ENCODE data around the gene AHRR. TPM values are rescaled to one million over a fixed set of nuclear protein-coding genes. Genes with fewer than 3 reads are reported as not detected.
A peak's percentile ranks its signal among the peaks of the same experiment; 100 is the strongest.
"Not testable (repeated sequence)": the region's sequence is repeated elsewhere in the genome, so short reads cannot be mapped to it uniquely, and the experiment has no call there.

Gene AHRR
- total RNA-seq, 1 donor from 2014 or later: 11.3 TPM

DNA sequence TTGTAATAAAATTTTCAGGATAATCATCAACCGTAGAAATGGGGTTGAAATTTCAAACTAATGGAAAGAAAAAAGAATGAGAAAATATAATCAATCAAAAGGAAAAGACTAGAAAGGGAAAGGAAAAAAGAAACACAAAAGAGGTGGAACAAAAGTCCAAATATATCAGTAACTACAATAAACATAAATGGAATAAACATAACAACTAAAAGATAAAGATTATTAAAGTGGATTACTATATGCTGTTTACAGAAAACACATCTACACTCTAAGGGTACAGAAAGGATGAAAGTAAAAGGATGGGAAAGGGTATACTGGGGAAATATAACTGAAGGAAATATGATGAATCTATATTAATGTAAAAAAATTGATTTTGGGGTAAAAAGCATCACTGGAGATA lies 43.0 kb downstream of the AHRR start:
- H3K27me3 ChIP-seq: no peaks in the 10 kb centered on the region
- peaks cover 15% of the 10 kb centered on the region for H3K4me1 ChIP-seq
- H3K4me3 ChIP-seq: no peak overlapping the region
- intact Hi-C loops (cut with DNase I): no loop called here
- no peaks in the 10 kb centered on the region for H3K36me3 ChIP-seq
- H3K27ac ChIP-seq: no peak overlapping the region
- DNase-seq (no peak), ATAC-seq (no peak)
- no peaks in the 10 kb centered on the region for H3K9me3 ChIP-seq
- TF ChIP-seq, protein P1, sequence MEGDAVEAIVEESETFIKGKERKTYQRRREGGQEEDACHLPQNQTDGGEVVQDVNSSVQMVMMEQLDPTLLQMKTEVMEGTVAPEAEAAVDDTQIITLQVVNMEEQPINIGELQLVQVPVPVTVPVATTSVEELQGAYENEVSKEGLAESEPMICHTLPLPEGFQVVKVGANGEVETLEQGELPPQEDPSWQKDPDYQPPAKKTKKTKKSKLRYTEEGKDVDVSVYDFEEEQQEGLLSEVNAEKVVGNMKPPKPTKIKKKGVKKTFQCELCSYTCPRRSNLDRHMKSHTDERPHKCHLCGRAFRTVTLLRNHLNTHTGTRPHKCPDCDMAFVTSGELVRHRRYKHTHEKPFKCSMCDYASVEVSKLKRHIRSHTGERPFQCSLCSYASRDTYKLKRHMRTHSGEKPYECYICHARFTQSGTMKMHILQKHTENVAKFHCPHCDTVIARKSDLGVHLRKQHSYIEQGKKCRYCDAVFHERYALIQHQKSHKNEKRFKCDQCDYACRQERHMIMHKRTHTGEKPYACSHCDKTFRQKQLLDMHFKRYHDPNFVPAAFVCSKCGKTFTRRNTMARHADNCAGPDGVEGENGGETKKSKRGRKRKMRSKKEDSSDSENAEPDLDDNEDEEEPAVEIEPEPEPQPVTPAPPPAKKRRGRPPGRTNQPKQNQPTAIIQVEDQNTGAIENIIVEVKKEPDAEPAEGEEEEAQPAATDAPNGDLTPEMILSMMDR (IDR thresholded peaks at IDR 0.05): no peak

- Histone ChIP-seq H3K9me3 (no peaks in the 10 kb centered on the region), H3K4me1 (peaks cover 21% of the 10 kb centered on the region), H3K4me3 (no peak overlapping the region), H3K36me3 (no peaks in the 10 kb centered on the region), H3K27ac (peak overlapping the region; percentile 11), H3K27me3 (no peaks in the 10 kb centered on the region)
- intact Hi-C loops (cut with DNase I): no loop called here
- no peak for ATAC-seq
- TF ChIP-seq, protein P1 (IDR thresholded peaks at IDR 0.05): no peak
- DNase-seq: no peak
Measured at GRCh38 chr5:366541-367357, 45.2 kb downstream of the AHRR start.

DNA sequence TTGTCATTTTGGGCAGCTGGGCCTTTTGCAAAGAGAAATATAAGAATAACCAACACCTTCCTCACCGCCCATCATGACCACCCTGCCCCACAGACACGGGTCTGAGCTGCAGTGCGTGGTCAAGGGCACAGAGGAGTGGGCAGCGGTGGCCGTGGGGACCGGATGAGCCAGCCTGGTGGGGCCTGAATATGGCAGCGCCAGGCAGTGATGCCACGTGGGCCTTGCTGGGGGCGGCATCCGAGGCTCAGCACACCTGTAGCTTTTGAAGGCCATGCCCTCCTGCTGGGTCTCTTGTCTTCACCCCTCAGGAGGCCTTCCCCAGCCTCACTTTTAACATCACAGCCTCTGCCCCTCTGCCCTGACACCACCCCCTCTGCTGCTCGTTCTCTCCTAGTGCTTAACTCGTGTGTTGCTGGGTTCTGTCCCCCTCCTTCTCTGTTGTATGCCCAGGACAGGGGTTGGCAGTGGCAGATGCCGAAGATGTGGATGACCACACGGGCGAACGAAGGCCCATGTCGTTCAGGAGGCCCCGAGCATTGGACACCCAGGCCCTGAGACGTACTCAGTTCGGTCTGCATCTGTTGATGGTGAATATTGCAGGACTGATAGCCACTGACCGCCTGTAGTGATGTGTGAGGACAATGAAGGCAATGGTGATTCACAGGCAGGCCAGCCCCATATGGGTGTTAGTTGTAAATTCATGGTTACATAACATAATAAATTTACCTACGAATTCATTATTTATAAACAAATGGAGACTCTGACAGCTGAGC lies 46.0 kb downstream of the AHRR start:
- no peaks in the 10 kb centered on the region for H3K36me3 ChIP-seq
- TF ChIP-seq, protein P1 (IDR thresholded peaks at IDR 0.05): no peak
- peak overlapping the region; percentile 11 for H3K27ac ChIP-seq
- ATAC-seq (no peak), DNase-seq (peak; percentile 59)
- peaks cover 28% of the 10 kb centered on the region for H3K4me1 ChIP-seq
- no peaks in the 10 kb centered on the region for H3K27me3 ChIP-seq
- H3K9me3 ChIP-seq: no peaks in the 10 kb centered on the region
- intact Hi-C loops (cut with DNase I): no loop called here
- no peak overlapping the region for H3K4me3 ChIP-seq

DNA sequence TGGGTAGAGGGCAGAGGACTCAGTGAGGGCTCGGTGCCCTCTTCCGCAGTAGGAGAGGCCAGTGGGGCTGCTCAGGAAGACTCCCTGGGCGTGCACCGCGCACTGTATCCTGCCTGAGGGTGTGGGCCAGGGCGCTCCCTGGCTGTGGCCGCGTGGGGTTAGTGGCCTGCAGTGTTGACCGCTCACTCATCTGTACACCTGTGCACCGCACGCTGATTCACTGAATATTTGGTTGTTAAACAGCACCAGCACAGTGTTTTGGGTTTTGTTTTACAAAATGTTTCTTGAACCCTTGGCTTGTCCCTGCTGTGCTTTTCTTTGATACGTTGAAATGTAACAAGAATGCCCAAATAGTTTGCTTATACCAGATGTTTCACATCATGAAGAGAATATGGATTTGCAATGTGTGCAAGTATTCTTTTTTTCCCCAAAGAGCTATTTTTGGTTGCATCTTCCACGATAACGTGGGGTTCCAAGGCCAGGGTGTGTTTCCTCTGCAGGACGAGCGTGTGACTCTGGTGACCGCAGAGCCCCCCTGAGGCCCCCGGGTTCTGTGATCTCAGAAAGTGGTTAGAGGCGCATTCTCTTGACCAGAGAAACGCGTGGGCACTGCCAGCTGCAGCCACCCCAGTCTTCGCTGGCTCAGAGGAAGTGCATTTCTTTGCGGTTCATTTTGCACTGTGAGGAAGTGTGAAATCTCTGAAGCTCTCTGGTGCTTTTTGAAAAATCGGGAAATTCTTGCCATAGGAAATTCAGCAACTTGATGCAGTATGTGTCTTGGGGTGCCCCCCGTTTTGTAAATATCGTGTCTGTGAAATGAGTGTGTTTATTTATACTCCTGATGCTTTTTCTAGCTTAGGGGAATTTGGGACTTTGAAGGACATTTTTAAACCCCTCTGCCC lies 46.9 kb downstream of the AHRR start:
- H3K36me3 ChIP-seq: no peaks in the 10 kb centered on the region
- H3K27ac ChIP-seq: no peak overlapping the region
- H3K9me3 ChIP-seq: no peaks in the 10 kb centered on the region
- TF ChIP-seq, protein P1 (IDR thresholded peaks at IDR 0.05): no peak
- H3K4me1 ChIP-seq: peaks cover 37% of the 10 kb centered on the region
- no peak overlapping the region for H3K4me3 ChIP-seq
- ATAC-seq (peak; percentile 57), DNase-seq (peak; percentile 67)
- intact Hi-C loops (cut with DNase I): no loop called here
- H3K27me3 ChIP-seq: no peaks in the 10 kb centered on the region

- intact Hi-C loops (cut with DNase I): no loop called here
- H3K4me1 ChIP-seq: peaks cover 40% of the 10 kb centered on the region
- no peak overlapping the region for H3K4me3 ChIP-seq
- ATAC-seq (no peak), DNase-seq (peak; percentile 56)
- no peaks in the 10 kb centered on the region for H3K27me3 ChIP-seq
- no peaks in the 10 kb centered on the region for H3K36me3 ChIP-seq
- H3K27ac ChIP-seq: no peak overlapping the region
- H3K9me3 ChIP-seq: no peaks in the 10 kb centered on the region
- TF ChIP-seq, protein P1 (IDR thresholded peaks at IDR 0.05): no peak
Measured at GRCh38 chr5:369151-369868, 47.8 kb downstream of the AHRR start.

DNA sequence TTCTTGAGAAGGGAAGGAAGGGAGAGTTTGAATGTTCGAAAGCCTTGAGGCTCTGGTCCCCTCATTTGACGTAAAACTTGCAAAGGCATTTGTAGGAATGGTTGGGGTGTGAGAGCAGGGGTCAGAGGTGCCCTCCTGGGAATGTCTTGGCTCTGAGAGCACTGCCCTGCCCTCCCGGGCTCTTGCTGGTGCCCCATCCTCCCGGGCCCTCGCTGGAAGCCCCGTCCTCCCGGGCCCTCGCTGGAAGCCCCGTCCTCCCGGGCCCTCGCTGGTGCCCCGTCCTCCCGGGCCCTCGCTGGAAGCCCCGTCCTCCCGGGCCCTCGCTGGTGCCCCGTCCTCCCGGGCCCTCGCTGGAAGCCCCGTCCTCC lies 48.3 kb downstream of the AHRR start:
- DNase-seq; H3K36me3 ChIP-seq; H3K4me3 ChIP-seq; H3K27me3 ChIP-seq; H3K27ac ChIP-seq; intact Hi-C loops (cut with DNase I); ATAC-seq; H3K9me3 ChIP-seq: not testable (repeated sequence)
- H3K4me1 ChIP-seq: peaks cover 43% of the 10 kb centered on the region

Measured in upper lobe of right lung (tissue), 1 donor.